ENCODE data around the gene LIPJ. TPM values are rescaled to one million over a fixed set of nuclear protein-coding genes. Genes with fewer than 3 reads are reported as not detected.
A peak's percentile ranks its signal among the peaks of the same experiment; 100 is the strongest.

Gene LIPJ
- total RNA-seq, 1 experiment from 2014 or later: not detected

DNA sequence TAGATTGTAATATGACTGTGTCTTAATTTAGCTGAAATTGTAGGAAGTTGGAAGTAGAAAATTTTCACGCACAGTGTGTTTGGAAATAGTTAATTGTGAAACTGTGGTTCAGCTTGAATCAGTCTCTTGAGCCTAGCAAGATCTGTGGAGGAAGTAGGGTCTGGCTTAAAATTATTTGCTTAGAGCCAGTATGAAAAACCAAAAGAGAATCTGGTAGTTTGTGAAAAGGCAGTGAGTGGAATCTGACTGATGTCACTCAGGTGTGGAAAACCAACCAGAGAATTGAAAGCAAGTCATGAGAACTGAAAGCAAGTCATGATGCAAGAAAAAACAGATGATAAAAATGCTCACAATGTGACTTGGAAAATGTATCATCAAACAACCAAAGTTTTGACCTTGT is 11.5 kb downstream of the LIPJ start:
- DNase-seq (ENCODE audit: low read depth): no peak

DNA sequence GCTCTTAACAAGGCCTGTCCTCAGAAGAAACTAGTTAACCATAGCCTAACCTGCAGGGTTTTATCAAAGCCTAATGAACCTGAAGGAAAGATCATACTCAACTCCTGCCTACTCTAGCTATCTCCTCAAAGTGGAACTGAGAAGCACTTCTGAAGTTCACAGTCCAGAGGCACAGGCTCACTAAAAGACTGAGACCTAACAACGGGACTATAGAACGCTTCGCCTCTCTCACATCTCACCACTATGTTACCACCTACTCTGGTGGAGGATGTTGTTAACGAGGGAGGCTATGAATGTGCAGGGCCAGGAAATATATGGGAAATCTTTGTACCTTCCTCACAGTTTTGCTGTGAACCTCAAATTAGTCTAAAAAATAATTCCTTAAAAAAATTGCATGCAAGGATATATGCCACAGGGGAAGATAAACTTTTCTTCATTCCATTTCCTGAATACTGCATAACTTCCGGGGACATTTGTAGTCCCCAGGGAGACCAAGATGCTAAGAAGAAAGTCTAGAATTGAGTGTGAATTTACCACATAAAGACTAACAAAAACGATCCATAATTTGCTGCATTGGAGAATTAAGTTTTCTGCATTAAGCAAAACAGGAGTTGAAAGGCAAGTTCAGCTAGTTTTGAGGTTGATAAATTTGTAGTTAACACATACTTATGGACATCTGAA is 21.6 kb downstream of the LIPJ start:
- DNase-seq (ENCODE audit: low read depth): no peak

DNA sequence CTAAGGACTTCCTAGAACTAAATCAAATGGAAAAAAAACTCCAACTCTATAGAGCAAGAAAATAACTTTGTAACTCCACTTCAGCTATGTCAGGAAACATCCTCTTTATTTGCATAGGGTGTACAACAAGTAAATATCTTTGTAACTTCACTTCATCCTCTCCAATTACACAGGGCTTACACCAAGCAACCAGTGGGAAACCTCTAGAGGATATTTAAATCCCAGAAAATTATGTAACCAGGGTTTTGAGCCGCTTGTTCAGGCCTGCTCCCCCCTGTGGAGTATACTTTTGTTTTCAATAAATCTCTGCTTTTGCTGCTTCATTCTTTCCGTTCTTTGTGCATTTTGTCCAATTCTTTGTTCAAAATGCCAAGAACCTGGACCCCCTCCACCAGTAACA is 22.2 kb downstream of the LIPJ start:
- DNase-seq (ENCODE audit: low read depth): no peak

DNA sequence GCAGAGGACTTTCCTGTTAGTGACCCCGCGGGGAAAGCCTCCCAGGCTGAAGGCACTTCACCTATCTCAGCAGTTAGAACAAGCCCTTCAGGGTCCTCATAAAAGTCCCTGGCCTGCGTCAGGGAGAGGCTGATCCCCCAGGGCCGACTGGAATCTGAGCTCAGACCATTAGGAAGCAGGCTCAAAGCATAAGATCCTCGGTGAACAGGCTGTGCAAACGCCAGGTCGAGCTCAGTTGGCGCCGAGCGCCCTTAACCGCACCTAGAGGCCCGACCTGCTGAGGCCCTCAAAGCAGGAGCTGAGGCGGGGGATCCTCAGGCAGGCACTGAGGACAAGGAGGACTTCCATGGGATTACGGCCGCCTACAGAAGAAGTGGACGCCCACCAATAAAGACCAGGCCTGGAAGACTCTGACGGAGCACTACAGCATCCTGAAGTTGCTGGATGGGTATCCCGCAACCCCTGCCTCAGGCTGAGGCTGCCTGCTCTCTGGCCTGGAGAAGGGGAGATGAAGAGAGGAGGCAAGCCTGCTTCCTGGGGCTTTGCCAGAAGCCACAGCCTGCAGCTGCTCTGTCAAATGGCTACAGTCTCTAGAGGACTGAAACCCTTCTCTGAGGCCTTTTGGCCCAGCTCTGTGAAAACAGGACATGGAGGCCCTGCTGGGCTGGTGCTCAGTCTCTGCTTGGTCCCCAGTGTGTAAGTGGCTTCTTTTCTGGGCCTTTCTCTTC is 29.9 kb downstream of the LIPJ start:
- no peak for DNase-seq (ENCODE audit: low read depth)

DNA sequence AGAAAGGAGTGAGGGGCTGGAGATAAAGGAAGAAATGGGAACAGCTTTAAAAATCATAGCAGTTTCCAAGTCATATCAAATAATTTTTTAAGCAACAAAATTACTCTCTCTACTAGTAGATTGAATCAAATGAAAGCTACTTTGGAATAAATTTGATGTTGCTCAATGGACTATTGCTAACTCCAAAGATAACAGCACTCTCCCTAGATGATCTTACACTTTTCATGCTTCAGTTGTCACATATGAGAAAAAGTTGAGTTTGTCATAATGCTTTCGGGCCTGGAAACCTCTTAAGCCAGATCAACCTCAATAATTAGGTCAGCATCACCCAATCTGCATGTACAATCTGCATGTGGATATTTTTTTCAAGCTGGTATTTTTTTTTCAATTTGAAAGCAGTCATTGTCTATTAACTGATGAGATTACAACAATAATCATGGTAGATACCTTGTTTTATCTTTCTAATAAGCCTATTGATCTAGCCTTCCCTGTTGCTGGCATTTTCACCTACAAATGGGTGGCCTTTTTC is 31.3 kb downstream of the LIPJ start:
- no peak for DNase-seq (ENCODE audit: low read depth)

DNA sequence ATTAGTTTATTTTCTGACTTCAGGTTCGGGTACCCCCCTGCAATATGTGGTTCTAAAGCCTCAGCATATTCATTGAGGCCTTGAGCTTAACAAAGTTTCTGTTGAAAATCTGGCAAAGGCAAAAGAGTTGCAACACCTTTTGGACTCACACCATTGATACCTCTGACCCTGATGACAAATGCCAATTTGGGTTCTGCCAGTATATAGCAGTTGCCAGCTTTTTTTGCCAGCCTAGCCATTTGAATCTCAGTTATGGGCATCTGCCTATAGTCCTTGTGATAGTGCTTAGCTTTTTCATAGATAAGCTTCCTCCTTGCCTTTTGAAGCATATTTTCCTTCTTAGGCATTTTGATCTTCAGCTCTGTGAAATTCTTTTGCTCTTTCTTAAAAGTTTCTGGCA is 31.9 kb downstream of the LIPJ start:
- DNase-seq (ENCODE audit: low read depth): no peak

DNA sequence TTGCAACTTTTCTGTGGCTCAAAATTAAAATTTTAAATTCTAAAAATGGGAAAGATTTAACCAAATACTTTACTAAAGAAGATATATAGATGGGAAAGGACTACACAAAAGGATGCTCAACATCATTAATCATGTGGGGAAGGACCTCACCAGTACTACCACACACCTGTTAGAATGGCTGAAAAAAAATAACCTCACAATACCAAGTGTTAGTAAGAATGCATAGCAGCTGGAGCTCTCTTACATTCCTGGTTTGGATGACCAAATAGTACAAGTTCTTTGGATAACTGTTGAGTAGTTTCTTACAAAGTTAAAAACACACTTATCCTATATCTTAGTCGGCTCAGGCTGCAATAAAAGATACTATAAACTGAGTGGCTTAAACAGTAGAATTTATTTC is 33.9 kb downstream of the LIPJ start:
- no peak for DNase-seq (ENCODE audit: low read depth)

DNA sequence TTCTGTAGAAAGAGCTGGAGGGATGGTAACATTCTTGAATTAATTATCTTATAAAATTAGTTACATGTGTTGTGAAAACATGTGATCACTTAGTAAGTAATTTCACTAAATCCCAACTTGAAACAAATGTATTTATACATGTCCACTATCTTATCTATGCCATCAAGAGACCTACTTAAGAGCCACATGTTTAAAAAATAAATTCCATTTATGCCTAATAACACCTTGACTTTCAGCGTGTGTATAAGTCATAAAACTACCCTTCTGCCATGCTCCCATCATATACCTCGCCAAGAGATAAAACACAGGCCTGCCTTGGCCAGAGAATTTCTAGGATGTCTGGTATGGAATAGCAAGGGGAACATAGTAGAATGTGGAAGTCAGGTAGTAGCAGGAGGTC is 37.3 kb downstream of the LIPJ start:
- no peak for DNase-seq (ENCODE audit: low read depth)

DNA sequence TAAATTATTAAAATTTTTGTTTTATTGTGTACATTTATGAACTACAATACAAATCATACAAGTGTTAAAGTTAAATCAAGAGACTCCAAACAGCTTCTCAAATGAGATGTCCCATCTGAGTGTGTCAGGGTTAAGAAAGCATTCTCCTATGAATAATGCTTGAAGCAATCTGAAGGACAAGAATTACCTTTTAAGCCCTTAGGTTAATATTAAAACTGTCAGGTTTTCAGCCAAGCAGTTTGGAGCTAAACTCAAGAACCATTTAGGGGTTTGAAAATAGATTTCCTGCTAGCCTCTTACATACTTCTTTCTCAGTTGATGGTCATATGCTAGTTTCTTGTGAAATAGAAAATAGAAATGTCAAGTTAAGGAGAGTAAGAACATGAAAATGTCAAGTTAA is 38.3 kb downstream of the LIPJ start:
- DNase-seq (ENCODE audit: low read depth): no peak

DNA sequence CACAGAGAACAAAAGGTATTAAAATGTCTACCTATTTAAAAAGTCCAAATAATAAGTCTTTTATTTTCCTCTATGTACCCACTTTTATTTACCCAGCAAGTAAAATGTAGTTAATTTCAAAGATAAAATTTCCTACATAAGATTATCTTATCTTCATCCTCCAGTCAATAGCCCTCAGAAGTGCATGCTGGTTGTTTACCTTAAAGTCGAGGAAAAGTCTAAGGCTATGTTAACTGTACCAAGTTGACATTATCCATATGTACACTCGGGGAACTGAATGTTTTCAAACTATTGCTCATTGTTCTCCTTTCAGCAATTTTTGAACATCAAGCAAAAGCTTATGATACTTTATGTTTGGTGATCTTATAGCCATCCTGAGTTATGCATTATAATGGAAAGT is 53.6 kb downstream of the LIPJ start:
- DNase-seq (ENCODE audit: low read depth): no peak

DNA sequence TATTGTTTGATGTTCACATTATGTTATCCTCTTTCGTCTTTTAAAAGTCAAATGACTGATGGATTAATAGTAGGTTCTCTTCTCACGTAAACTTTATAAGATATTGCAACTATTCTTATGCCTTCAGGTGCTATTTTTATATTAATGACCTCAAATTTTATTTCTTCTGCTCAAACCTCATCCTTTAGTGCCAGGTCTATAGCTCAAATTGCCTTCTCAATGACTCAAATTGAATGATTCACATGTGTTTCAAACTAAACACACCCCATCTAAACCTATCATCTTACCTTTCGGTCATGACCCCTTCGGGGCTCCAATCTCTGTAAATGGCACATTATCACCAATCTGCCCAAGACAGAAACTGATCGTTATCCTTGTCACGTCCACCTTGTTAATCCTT is 55.6 kb downstream of the LIPJ start:
- no peak for DNase-seq (ENCODE audit: low read depth)

DNA sequence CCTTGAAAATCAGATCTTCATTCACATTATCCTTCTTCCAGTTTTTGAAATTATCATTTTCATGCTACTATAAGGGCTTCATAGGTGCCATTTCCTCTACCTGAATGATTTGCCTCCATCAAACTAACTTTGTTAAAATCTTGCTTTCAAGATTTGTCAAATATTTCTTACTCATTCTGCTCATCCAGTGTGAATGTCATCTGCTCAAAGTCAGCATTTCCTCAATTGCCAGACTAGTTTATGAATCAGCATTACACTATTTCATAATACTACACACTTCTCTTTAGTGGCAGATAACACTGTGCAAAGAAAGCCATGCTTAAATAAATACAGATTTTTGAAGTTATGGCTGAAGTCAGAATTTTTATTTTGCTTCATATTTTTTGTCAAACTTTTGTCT is 56.4 kb downstream of the LIPJ start:
- DNase-seq (ENCODE audit: low read depth): no peak

DNA sequence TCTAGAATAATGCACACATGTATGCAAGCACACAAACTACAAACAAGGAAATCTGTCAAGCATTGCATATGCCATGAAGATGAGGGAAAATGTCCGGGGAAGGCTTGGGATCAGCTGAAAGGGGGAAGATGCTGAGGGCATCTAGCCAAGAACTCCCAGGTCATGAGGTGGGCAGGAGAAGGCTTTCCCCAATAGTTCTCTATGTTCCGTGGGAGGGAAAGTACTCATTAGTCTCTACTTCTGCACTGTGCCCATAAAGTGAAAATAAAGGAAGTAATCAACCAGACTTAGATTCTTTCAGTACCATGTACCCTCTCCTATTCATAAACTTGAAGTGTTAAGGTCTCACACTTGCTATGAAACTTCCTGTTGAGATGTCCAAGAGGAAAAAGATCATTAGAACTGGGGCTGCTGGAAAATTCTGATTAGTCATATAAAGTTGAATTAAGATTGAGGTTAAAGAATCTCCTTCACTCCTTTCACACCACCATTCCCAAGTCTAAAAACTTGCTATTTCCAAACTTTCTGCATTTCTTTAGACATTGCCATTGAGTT is 60.6 kb downstream of the LIPJ start:
- DNase-seq (ENCODE audit: low read depth): no peak

DNA sequence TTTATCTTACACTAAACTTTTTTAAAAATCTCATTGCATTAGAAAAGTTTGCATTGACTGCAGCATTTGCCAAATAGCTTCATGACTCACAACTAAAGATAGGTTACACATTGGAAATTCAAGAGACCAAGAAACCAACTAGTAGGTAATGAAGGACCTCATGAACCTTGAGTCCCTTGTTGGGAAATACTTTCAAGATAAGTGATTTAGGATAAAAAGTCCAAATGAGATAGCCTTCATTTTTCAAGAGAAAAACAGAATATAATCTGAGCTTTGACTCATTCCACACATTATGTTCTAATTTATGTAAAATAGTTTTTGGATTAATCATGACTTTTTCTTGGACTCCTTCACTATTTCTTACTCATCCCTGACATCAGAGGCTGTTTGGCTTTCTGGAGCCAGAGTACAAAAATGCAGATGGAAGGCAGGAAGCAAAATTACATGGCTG is 64.6 kb downstream of the LIPJ start:
- DNase-seq (ENCODE audit: low read depth): peak; percentile 61

DNA sequence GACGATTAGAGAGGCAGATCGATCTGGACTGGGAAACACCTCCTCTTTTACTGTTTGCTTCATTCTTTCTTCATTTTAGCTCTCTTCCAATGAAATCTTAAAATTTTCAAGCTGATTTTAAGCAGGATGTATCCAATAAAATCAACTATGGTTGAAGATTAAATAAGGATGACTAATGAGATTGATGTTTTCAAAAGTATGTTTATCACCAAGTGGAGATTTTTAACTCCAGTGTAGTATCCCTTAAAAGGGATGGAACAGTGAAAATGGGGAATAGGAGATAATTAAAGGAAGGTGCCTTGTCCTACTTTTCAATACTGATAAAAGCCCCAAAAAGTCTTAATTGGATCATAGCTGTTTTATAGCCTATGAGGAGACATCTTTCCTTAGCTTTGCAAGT is 66.1 kb downstream of the LIPJ start:
- DNase-seq (ENCODE audit: low read depth): no peak

Other genes starting within 250 kb of the LIPJ start
- 4.3 and 13.9 TPM in 2 replicates for gene RNLS, start 3.4 kb upstream of the LIPJ start, total RNA-seq (2014; rRNA removed; shearing (Covaris generic))
- not detected in 2 replicates for gene LIPF, start 77.7 kb downstream of the LIPJ start, total RNA-seq (2014; rRNA removed; shearing (Covaris generic))
- not detected in 2 replicates for gene LIPK, start 119.5 kb downstream of the LIPJ start, total RNA-seq (2014; rRNA removed; shearing (Covaris generic))
- not detected in 2 replicates for gene LIPN, start 173.3 kb downstream of the LIPJ start, total RNA-seq (2014; rRNA removed; shearing (Covaris generic))
- gene LIPM, start 216.0 kb downstream of the LIPJ start, total RNA-seq (2014; rRNA removed; shearing (Covaris generic)): not detected in 2 replicates